HepG2 (cell line): ENCODE measurements around the gene VEPH1. TPM values are rescaled to one million over a fixed set of nuclear protein-coding genes. Genes with fewer than 3 reads are reported as not detected.

Experiments
- ATAC-seq: fragments of 200-7000 bp; cut with Tn5 transposase; 3 replicates; pipeline ENCODE4 v1.9.1; 2020; ENCODE audit warnings: mild to moderate bottlenecking, moderate library complexity
- BruUV-seq: library from RNA; stranded (reverse); fragments of 400-500 nt; replicated peaks from 2 replicates; lab custom pipeline; 2021; lab: Mats Ljungman, UMichigan
- CTCF ChIA-PET: fragments of 300-600 bp; formaldehyde crosslinking; extraction: SDS; loops from one replicate; lab custom pipeline; 2021; ENCODE audit warnings: low total read pairs, inconsistent platforms, low intra/inter-chr PET ratio; lab: Yijun Ruan, JAX
- POLR2A ChIA-PET: fragments of 350-600 bp; sonication (Branson Sonifier 250); formaldehyde crosslinking; loops from one replicate; lab custom pipeline; 2020; ENCODE audit warnings: antibody characterized with exemption, inconsistent platforms; lab: Yijun Ruan, JAX
- DNase-seq: peaks from one replicate; pipeline ENCODE4 v3.0.0-alpha.2; 2015; ENCODE audit warnings: low spot score
- FAIRE-seq: peaks from 3 replicates; lab custom pipeline; 2011; peaks lifted over from hg19 to GRCh38; lab: Jason Lieb, UNC
- H2AFZ ChIP-seq: one replicate; pipeline ENCODE4 v1.6.1; 2011; ENCODE audit warnings: low read length, inconsistent platforms
- H3K27ac ChIP-seq: fragments of 300-600 bp; 3 replicates; pipeline ENCODE4 v1.8.0; 2011; ENCODE audit warnings: mixed run types, mild to moderate bottlenecking, mixed read lengths, low read length, inconsistent platforms; ENCODE audit not compliant: insufficient read depth; ENCODE audit errors: extremely low read length
- H3K27me3 ChIP-seq, 2 experiments: fragments of 200-600 bp in 1 of 2; 2 replicates in 1 of 2; 3 replicates in 1 of 2; pipeline versions ENCODE4 v1.6.0 to v1.8.0; 2011; ENCODE audit warnings: low read length in 2 of 2, mild to moderate bottlenecking in 2 of 2, moderate library complexity in 2 of 2, inconsistent platforms in 1 of 2; ENCODE audit not compliant: insufficient read depth in 2 of 2, control insufficient read depth in 1 of 2
- H3K36me3 ChIP-seq, 2 experiments: fragments of 200-600 bp in 1 of 2; replicated peaks in 1 of 2; 2 replicates in 1 of 2; 3 replicates in 1 of 2; pipeline versions ENCODE4 v1.5.1 to v1.8.0; 2011; ENCODE audit warnings: low read length in 2 of 2, inconsistent platforms in 1 of 2; ENCODE audit not compliant: insufficient read depth in 2 of 2, control insufficient read depth in 1 of 2
- H3K4me1 ChIP-seq: 2 replicates; pipeline ENCODE4 v1.5.1; 2012; ENCODE audit warnings: low read length, inconsistent platforms; ENCODE audit not compliant: insufficient read depth
- H3K4me2 ChIP-seq: 2 replicates; pipeline ENCODE4 v1.6.0; 2011; ENCODE audit warnings: low read depth, low read length, inconsistent platforms
- H3K4me3 ChIP-seq, 3 experiments: fragments of 200-600 bp in 1 of 3; sonication (generic), shearing (Covaris generic) in 1 of 3; replicated peaks in 1 of 3; 2 replicates each; pipeline ENCODE4 v1.5.1; 2011 to 2016; ENCODE audit warnings: low read length in 3 of 3, inconsistent platforms in 2 of 3, low read depth in 2 of 3, mild to moderate bottlenecking in 2 of 3, control low read depth in 1 of 3, mixed read lengths in 1 of 3; ENCODE audit not compliant: insufficient read depth in 1 of 3
- H3K79me2 ChIP-seq: one replicate; pipeline ENCODE4 v1.6.1; 2011; ENCODE audit warnings: low read length, inconsistent platforms; ENCODE audit not compliant: insufficient read depth
- H3K9ac ChIP-seq: 2 replicates; pipeline ENCODE4 v1.6.0; 2011; ENCODE audit warnings: mild to moderate bottlenecking, low read depth, low read length, inconsistent platforms; ENCODE audit not compliant: insufficient read depth
- H3K9me3 ChIP-seq: 2 replicates; pipeline ENCODE4 v1.5.1; 2012; ENCODE audit warnings: mild to moderate bottlenecking, low read length
- H4K20me1 ChIP-seq: 2 replicates; pipeline ENCODE4 v1.6.0; 2011; ENCODE audit warnings: inconsistent platforms, mild to moderate bottlenecking, low read length, moderate library complexity; ENCODE audit not compliant: insufficient read depth
- CENPT ChIP-seq: sonication (generic); formaldehyde crosslinking; IDR thresholded peaks from 2 replicates; pipeline ENCODE4 v1.8.0; 2022; ENCODE audit warnings: low read depth, mild to moderate bottlenecking, moderate library complexity, missing genetic modification reagents
- FIP1L1 ChIP-seq: fragments of 200-400 bp; formaldehyde crosslinking; IDR thresholded peaks from 2 replicates; pipeline ENCODE4 v1.6.1; 2018; ENCODE audit warnings: low read depth, mild to moderate bottlenecking, low read length, moderate library complexity, borderline replicate concordance; ENCODE audit not compliant: insufficient read depth
- HNRNPUL1 ChIP-seq: fragments of 200-400 bp; formaldehyde crosslinking; IDR thresholded peaks from 2 replicates; pipeline ENCODE4 v1.6.1; 2017; ENCODE audit warnings: low read depth, mild to moderate bottlenecking, low read length, moderate library complexity
- NFE2 ChIP-seq: sonication (generic); formaldehyde crosslinking; IDR thresholded peaks from 2 replicates; pipeline ENCODE4 v1.4.0; 2020; ENCODE audit warnings: missing genetic modification reagents
- PHF5A ChIP-seq: IDR thresholded peaks from one replicate; pipeline ENCODE4 v1.6.1; 2018; ENCODE audit warnings: low read depth, missing genetic modification reagents; ENCODE audit not compliant: unreplicated experiment
- PTBP1 ChIP-seq: fragments of 200-400 bp; formaldehyde crosslinking; IDR thresholded peaks from 2 replicates; pipeline ENCODE4 v1.6.1; 2018; ENCODE audit warnings: low read length, low read depth; ENCODE audit not compliant: poor library complexity, severe bottlenecking
- STAT5B ChIP-seq: sonication (generic); formaldehyde crosslinking; IDR thresholded peaks from 2 replicates; pipeline ENCODE4 v1.4.0; 2020; ENCODE audit warnings: missing genetic modification reagents
- U2AF1 ChIP-seq: fragments of 200-400 bp; formaldehyde crosslinking; optimal IDR thresholded peaks from 2 replicates; pipeline ENCODE3; 2017; ENCODE audit warnings: mild to moderate bottlenecking, low read depth, low read length
- ZNF24 ChIP-seq: fragments of 450-650 bp; IDR thresholded peaks from 2 replicates; pipeline ENCODE4 v1.6.1; 2017; ENCODE audit warnings: antibody characterized with exemption, mild to moderate bottlenecking
- ZNF274 ChIP-seq: sonication (generic); formaldehyde crosslinking; IDR thresholded peaks from 2 replicates; pipeline ENCODE4 v1.5.1; 2020; ENCODE audit warnings: mild to moderate bottlenecking, missing genetic modification reagents
- ZNF354B ChIP-seq: sonication (generic); formaldehyde crosslinking; IDR thresholded peaks from 2 replicates; pipeline ENCODE4 v1.8.0; 2022; ENCODE audit warnings: mild to moderate bottlenecking, missing genetic modification reagents
- ZNF672 ChIP-seq: sonication (generic); formaldehyde crosslinking; IDR thresholded peaks from 2 replicates; pipeline ENCODE4 v1.8.1; 2022; ENCODE audit warnings: missing genetic modification reagents
- ZNF709 ChIP-seq: sonication (generic); formaldehyde crosslinking; IDR thresholded peaks from 2 replicates; pipeline ENCODE4 v1.5.0; 2020; ENCODE audit warnings: mild to moderate bottlenecking, missing genetic modification reagents
- WGBS: methylation state at CpG from one replicate; pipeline ENCODE4 v1.1.6; 2017; ENCODE audit warnings: low lambda C conversion rate; 5-methylcytosine and 5-hydroxymethylcytosine counted together
- in situ Hi-C: cut with HindIII; loops from 2 replicates; pipeline ENCODE4 v1.10.0; 2017; ENCODE audit warnings: low pct_unique_long_range_greater_than_20kb; ENCODE audit not compliant: extremely low pct_ligation_motif_present
- intact Hi-C: fragments of 100-400 bp; cut with micrococcal nuclease; formaldehyde crosslinking; loops from one replicate; pipeline ENCODE4 v1.10.0; 2022; ENCODE audit not compliant: unreplicated experiment
- polyA plus RNA-seq, 8 experiments: library from polyadenylated mRNA; depleted of rRNA in 3 of 8; stranded (reverse) in 7 of 8; unstranded in 1 of 8; fragments of >200 nt; fragmentation: Illumina TruSeq in 4 of 8; extraction: Trizol in 4 of 8; gene quantifications; 2 replicates each; pipeline versions ENCODE4 v1.2.1 to v1.2.3, GENCODE V29; 2011 to 2016; ENCODE audit warnings: low read depth in 4 of 8, missing spikeins in 1 of 8, mixed read lengths in 1 of 8; ENCODE audit not compliant: insufficient read depth in 1 of 8
- total RNA-seq, 5 experiments: library from RNA; depleted of rRNA; stranded (reverse); fragments of >200 nt; fragmentation: Illumina TruSeq; extraction: Trizol; gene quantifications; 2 replicates each; pipeline ENCODE4 v1.2.3, GENCODE V29; 2016; ENCODE audit warnings: low read depth in 1 of 5
- TF ChIP-seq, protein P1 (sequence below): sonication (generic); formaldehyde crosslinking; IDR thresholded peaks from 2 replicates; pipeline ENCODE4 v1.5.0; 2020; ENCODE audit warnings: mild to moderate bottlenecking, missing genetic modification reagents, moderate library complexity
- TF ChIP-seq, protein P2 (sequence below): sonication (generic); formaldehyde crosslinking; IDR thresholded peaks from 2 replicates; pipeline ENCODE4 v1.4.0; 2020; ENCODE audit warnings: missing genetic modification reagents, mild to moderate bottlenecking, borderline replicate concordance

Gene VEPH1
- total and polyA plus RNA-seq, 2 of the 13 experiments (the other 11 are each of a cell fraction or from before 2014, with no cell fraction given): not detected

DNA sequence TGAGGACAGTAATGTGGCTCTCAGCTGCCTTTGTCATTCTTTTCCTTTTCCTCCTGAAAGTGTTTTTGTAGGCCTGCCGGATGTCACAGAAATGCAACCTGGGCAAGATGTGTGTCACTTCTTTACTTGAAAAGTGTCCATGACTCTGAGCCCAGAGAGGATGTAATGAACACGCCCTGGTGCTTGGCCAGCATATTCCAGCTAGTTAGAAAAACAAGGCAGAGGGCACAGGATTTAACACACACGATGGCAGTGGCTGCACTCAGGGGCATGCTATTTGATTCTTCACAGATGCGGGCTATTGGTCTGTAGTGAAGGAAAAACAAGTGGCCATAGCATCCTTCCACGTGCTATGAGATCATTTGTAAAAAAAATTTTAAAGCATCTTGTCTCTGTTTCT lies 96.8 kb downstream of the VEPH1 start:
- in situ Hi-C loops: no loop called here

DNA sequence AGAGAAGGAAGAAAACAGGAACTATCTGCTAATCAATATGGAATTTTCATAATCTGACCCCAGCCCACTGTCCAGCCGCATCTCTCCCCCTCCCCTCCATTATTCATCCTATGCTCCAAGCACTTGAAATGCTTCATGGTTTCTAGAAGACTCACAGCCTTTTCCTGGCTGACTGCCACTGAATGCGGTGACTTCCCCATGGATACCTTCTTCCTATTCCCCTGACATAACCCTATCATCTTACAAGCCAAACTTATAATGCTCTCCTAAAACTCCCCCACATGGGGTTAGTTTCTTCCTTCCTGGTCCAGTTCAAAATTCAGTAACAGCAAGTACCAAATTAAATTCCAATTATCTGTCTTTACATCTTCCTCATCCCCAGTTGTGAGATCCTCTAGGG lies 97.8 kb downstream of the VEPH1 start:
- no TSS peak for BruUV-seq
- Histone ChIP-seq H4K20me1 (no peaks in the 10 kb centered on the region), H3K27ac (no peak overlapping the region), H3K4me1 (no peaks in the 10 kb centered on the region), H3K27me3 (no peaks in the 10 kb centered on the region), H2AFZ (no peak overlapping the region), H3K9me3 (no peaks in the 10 kb centered on the region), H3K36me3 (no peaks in the 10 kb centered on the region), H3K9ac (no peak overlapping the region), H3K4me2 (no peak overlapping the region), H3K4me3 (no peak overlapping the region), H3K79me2 (no peaks in the 10 kb centered on the region)
- WGBS: 16% methylated on average over 2 of the region's 2 CpGs
- FAIRE-seq: no peak
- ChIA-PET POLR2A (no interaction called here), CTCF (no interaction called here)
- ATAC-seq: no peak
- intact Hi-C loops (no loop called here), in situ Hi-C loops (no loop called here)
- no peak for DNase-seq
- TF ChIP-seq ZNF354B (CRISPR knock-in tag) (no peak), ZNF709 (no peak), CENPT (CRISPR knock-in tag) (no peak), PHF5A (CRISPR knock-in tag) (no peak), U2AF1 (no peak), PTBP1 (no peak), NFE2 (CRISPR knock-in tag) (no peak), ZNF24 (no peak), ZNF672 (CRISPR knock-in tag) (no peak), FIP1L1 (no peak), ZNF274 (CRISPR knock-in tag) (no peak)
- TF ChIP-seq, protein P1, sequence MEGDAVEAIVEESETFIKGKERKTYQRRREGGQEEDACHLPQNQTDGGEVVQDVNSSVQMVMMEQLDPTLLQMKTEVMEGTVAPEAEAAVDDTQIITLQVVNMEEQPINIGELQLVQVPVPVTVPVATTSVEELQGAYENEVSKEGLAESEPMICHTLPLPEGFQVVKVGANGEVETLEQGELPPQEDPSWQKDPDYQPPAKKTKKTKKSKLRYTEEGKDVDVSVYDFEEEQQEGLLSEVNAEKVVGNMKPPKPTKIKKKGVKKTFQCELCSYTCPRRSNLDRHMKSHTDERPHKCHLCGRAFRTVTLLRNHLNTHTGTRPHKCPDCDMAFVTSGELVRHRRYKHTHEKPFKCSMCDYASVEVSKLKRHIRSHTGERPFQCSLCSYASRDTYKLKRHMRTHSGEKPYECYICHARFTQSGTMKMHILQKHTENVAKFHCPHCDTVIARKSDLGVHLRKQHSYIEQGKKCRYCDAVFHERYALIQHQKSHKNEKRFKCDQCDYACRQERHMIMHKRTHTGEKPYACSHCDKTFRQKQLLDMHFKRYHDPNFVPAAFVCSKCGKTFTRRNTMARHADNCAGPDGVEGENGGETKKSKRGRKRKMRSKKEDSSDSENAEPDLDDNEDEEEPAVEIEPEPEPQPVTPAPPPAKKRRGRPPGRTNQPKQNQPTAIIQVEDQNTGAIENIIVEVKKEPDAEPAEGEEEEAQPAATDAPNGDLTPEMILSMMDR: no peak
- TF ChIP-seq, protein P2, sequence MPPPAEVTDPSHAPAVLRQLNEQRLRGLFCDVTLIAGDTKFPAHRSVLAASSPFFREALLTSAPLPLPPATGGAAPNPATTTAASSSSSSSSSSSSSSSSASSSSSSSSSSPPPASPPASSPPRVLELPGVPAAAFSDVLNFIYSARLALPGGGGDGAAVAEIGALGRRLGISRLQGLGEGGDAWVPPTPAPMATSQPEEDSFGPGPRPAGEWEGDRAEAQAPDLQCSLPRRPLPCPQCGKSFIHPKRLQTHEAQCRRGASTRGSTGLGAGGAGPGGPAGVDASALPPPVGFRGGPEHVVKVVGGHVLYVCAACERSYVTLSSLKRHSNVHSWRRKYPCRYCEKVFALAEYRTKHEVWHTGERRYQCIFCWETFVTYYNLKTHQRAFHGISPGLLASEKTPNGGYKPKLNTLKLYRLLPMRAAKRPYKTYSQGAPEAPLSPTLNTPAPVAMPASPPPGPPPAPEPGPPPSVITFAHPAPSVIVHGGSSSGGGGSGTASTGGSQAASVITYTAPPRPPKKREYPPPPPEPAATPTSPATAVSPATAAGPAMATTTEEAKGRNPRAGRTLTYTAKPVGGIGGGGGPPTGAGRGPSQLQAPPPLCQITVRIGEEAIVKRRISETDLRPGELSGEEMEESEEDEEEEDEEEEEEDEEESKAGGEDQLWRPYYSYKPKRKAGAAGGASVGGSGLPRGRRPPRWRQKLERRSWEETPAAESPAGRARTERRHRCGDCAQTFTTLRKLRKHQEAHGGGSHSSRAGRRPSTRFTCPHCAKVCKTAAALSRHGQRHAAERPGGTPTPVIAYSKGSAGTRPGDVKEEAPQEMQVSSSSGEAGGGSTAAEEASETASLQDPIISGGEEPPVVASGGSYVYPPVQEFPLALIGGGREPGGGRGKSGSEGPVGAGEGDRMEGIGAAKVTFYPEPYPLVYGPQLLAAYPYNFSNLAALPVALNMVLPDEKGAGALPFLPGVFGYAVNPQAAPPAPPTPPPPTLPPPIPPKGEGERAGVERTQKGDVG (CRISPR knock-in tag): no peak

More for the DNA sequence above, 96.8 kb downstream of the VEPH1 start:
- Histone ChIP-seq H3K4me2 (no peak overlapping the region), H3K27ac (no peak overlapping the region), H3K36me3 (no peaks in the 10 kb centered on the region), H3K4me3 (no peak overlapping the region), H3K9ac (no peak overlapping the region), H3K9me3 (no peaks in the 10 kb centered on the region), H3K27me3 (no peaks in the 10 kb centered on the region), H4K20me1 (no peaks in the 10 kb centered on the region), H2AFZ (no peak overlapping the region), H3K4me1 (no peaks in the 10 kb centered on the region), H3K79me2 (no peaks in the 10 kb centered on the region)
- ChIA-PET POLR2A (no interaction called here), CTCF (no interaction called here)
- TF ChIP-seq HNRNPUL1 (no peak), STAT5B (CRISPR knock-in tag) (no peak)
- BruUV-seq: no TSS peak
- FAIRE-seq (no peak), DNase-seq (no peak), ATAC-seq (no peak)
- intact Hi-C loops: no loop called here
- WGBS: 11% methylated on average over 4 of the region's 5 CpGs
